IgD-negative memory B cell (primary cell): Measurements from ENCODE around the gene LRRC8B. TPM values are rescaled to one million over a fixed set of nuclear protein-coding genes. Genes with fewer than 3 reads are reported as not detected.

ENCODE experiments used
- H3K27ac Mint-ChIP-seq, 3 donors: one replicate each; pipeline ENCODE4 v1.8.0; 2020 to 2022; ENCODE audit warnings: mild to moderate bottlenecking in 3 of 3, mixed read lengths in 3 of 3, moderate library complexity in 1 of 3
- H3K27me3 Mint-ChIP-seq: one replicate; pipeline ENCODE4 v1.8.0; 2021; ENCODE audit warnings: mixed read lengths
- H3K36me3 Mint-ChIP-seq: one replicate; pipeline ENCODE4 v1.8.0; 2020; ENCODE audit warnings: mild to moderate bottlenecking, mixed read lengths
- H3K4me1 Mint-ChIP-seq, 3 donors: one replicate each; pipeline ENCODE4 v1.8.0; 2020 to 2022; ENCODE audit warnings: mixed read lengths in 3 of 3, mild to moderate bottlenecking in 1 of 3
- H3K4me3 Mint-ChIP-seq, 4 donors: one replicate each; pipeline ENCODE4 v1.8.0; 2020 to 2022; ENCODE audit warnings: mild to moderate bottlenecking in 4 of 4, mixed read lengths in 4 of 4, moderate library complexity in 3 of 4
- H3K9me3 Mint-ChIP-seq, 3 donors: one replicate each; pipeline ENCODE4 v1.8.0; 2020 to 2021; ENCODE audit warnings: mixed read lengths in 3 of 3, mild to moderate bottlenecking in 1 of 3
- polyA plus RNA-seq: library from polyadenylated mRNA; unstranded; fragments of 300-500 nt; fragmentation: Illumina TruSeq; gene quantifications from one replicate; pipeline ENCODE4 v1.2.3, GENCODE V29; 2021

LRRC8B gene
- polyA plus RNA-seq, 1 donor from 2014 or later, result 12.6 TPM

- no peak overlapping the region for H3K27ac Mint-ChIP-seq
- H3K4me3 Mint-ChIP-seq, result no peak overlapping the region
- no peaks in the 10 kb centered on the region for H3K27me3 Mint-ChIP-seq
- H3K9me3 Mint-ChIP-seq, result no peaks in the 10 kb centered on the region
- H3K4me1 Mint-ChIP-seq, result peaks cover 1 to 11% (median 5%) of the 10 kb centered on the region in 3 donors
- H3K36me3 Mint-ChIP-seq, result no peaks in the 10 kb centered on the region
Observed at GRCh38 chr1:89596698-89597097, 72.1 kb downstream of the LRRC8B start.

DNA sequence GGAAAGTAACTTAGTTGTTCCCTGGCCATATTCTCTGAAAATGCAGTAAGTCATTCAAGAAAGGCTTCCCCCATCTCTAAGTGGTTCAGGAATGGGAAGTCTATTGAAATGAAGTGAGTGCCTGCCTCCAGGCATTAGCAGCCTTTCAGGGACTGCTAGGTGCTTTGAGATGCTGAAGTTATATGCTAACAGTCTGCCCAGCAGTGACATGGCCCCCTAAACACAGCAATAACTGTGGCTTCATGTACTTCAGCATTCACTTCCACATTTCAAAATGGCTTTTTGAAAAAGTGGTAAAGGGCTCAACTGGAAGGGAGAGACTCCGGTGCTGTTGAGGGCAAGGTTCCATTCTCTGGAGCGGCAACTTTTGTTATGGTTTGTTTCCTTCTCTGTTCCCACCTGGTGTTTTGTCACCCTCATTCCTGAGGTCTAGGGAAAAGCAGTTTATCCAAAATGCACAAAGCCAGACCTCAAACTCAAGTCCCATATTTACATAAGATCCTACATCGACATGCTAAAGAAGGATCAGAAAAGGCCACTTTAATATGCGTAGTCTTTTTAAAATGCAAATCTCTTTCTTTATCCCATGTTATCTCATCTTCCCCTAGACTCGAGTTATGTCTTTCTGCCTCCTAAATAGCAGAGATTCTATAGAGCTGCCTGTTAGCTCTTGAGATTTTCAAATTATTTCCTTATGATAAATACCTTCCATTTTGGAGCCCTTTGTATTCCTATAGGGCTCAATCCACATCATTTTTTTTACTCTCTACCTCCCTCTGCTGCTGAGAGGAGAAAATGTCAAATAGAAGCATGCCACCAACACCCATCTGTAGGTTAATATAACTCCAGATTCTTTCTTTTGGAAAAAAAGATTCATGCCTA, 74.1 kb downstream of the LRRC8B start:
- peak overlapping the region in 1 of 3 donors; percentile 14 for H3K27ac Mint-ChIP-seq
- no peaks in the 10 kb centered on the region for H3K27me3 Mint-ChIP-seq
- no peaks in the 10 kb centered on the region for H3K9me3 Mint-ChIP-seq
- H3K4me3 Mint-ChIP-seq, result no peak overlapping the region
- peaks cover 5 to 9% (median 6%) of the 10 kb centered on the region in 3 donors for H3K4me1 Mint-ChIP-seq
- H3K36me3 Mint-ChIP-seq, result no peaks in the 10 kb centered on the region

DNA sequence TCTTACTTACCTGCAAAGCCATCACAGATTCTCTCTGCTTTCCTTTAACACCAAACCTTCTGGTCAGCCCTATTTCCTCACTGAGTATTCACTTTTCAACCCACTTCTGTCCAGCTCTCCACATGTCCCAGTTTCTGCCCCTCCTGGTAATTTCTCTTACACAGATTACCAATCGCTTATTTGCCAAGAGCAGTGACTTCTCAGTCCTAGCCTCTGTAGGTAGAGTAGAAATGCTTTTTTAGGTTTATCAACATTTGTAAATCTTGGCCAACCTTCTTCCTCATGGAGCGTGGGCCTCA, 74.7 kb downstream of the LRRC8B start:
- Mint-ChIP-seq H3K27me3 (no peaks in the 10 kb centered on the region), H3K4me3 (no peak overlapping the region), H3K36me3 (no peaks in the 10 kb centered on the region), H3K4me1 (peaks cover 5 to 8% (median 6%) of the 10 kb centered on the region in 3 donors), H3K27ac (peak overlapping the region in 1 of 3 donors; percentile 14), H3K9me3 (no peaks in the 10 kb centered on the region)

GRCh38 chr1:89600451-89601224, 76.0 kb downstream of the LRRC8B start:
- Mint-ChIP-seq H3K27ac (peak overlapping the region in 1 of 3 donors; percentile 6), H3K4me1 (peaks cover 5 to 8% (median 6%) of the 10 kb centered on the region in 3 donors)

DNA sequence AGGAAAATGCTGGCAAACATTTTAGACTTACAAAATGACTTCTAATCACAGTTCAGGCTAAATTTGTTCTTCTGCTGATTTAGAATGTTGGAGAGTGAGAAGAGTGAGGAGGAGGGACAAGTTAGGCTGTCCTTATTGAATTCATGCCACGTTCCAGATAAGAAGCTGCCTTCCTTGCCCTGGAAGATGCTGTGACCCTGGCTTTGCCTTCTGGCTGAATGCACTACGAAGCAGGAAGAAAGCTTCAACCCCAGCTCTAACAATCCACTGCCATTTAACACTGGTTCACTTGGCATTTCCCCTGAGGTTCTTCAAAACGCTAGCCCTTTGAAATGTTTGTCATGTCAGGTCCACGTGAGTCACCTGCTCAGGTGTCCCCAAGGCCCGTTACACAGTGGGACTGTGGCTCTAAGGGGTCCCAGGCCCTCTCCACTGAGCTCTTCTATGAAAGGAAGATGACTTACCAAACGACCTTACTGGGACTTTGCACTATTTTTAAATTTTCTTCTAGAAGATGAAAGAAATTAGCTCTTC, 78.3 kb downstream of the LRRC8B start:
- no peaks in the 10 kb centered on the region for H3K9me3 Mint-ChIP-seq
- no peaks in the 10 kb centered on the region for H3K36me3 Mint-ChIP-seq
- no peak overlapping the region for H3K4me3 Mint-ChIP-seq
- peak overlapping the region in 1 of 3 donors; percentile 15 for H3K27ac Mint-ChIP-seq
- H3K27me3 Mint-ChIP-seq, result no peaks in the 10 kb centered on the region
- H3K4me1 Mint-ChIP-seq, result peaks cover 16 to 19% (median 19%) of the 10 kb centered on the region in 3 donors

More at GRCh38 chr1:89600451-89601224, 76.0 kb downstream of the LRRC8B start:
- no peak overlapping the region for H3K4me3 Mint-ChIP-seq
- no peaks in the 10 kb centered on the region for H3K36me3 Mint-ChIP-seq
- no peaks in the 10 kb centered on the region for H3K9me3 Mint-ChIP-seq
- no peaks in the 10 kb centered on the region for H3K27me3 Mint-ChIP-seq

GRCh38 chr1:89603651-89604413, 79.2 kb downstream of the LRRC8B start:
- Mint-ChIP-seq H3K4me1 (peaks cover 21 to 26% (median 24%) of the 10 kb centered on the region in 3 donors), H3K27me3 (no peaks in the 10 kb centered on the region), H3K36me3 (no peaks in the 10 kb centered on the region), H3K4me3 (no peak overlapping the region), H3K27ac (peak overlapping the region in 1 of 3 donors; percentile 40), H3K9me3 (no peaks in the 10 kb centered on the region)

GRCh38 chr1:89604414-89604735, 79.7 kb downstream of the LRRC8B start:
- Mint-ChIP-seq H3K4me3 (no peak overlapping the region), H3K9me3 (no peaks in the 10 kb centered on the region), H3K4me1 (peaks cover 21 to 28% (median 21%) of the 10 kb centered on the region in 3 donors), H3K27ac (peak overlapping the region in 1 of 3 donors; percentile 40), H3K27me3 (no peaks in the 10 kb centered on the region), H3K36me3 (peaks cover under 1% of the 10 kb centered on the region)

- Mint-ChIP-seq H3K27me3 (no peaks in the 10 kb centered on the region), H3K36me3 (peaks cover 4% of the 10 kb centered on the region), H3K4me3 (no peak overlapping the region), H3K27ac (no peak overlapping the region), H3K4me1 (peaks cover 22 to 29% (median 27%) of the 10 kb centered on the region in 3 donors), H3K9me3 (no peaks in the 10 kb centered on the region)
Observed at GRCh38 chr1:89605692-89606091, 81.1 kb downstream of the LRRC8B start.

DNA sequence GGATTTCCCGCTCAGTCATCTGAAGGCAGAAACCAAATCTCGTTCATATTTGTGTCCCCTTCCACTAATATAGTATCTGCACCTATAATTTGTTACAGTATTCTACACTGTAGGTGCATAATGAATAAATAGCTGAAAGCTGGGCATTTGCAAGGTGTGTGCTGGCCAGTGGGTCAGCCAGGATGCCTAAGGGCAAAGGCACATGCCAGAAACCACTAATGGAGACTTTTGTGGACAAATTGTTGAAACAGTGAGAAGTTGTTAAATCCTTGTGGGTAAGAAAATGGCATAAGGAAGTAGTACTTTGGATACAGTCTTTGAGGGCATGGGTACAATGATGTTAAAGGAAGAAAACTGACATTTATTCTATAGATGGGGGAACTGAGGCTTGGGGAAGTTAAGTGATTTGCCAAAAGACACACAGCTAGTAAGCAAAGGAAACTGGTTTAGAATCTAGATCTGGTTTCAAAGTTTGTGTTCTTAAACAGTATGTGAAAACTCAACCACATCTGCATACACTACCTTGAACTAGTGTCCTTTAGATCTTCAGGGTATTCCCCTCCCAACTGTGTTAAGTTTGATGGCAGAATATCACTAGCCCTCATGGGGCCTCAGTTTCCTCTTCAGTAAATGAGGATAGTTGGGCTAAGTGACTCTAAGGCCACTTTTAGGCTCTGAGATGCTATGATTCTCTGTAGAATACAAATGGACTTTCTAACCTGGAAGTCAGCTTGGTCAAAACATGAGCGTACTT, 81.8 kb downstream of the LRRC8B start:
- H3K27me3 Mint-ChIP-seq, result no peaks in the 10 kb centered on the region
- peak overlapping the region in 1 of 4 donors; percentile 75 for H3K4me3 Mint-ChIP-seq
- peaks cover 6% of the 10 kb centered on the region for H3K36me3 Mint-ChIP-seq
- H3K9me3 Mint-ChIP-seq, result no peaks in the 10 kb centered on the region
- peaks cover 29 to 32% (median 29%) of the 10 kb centered on the region in 3 donors for H3K4me1 Mint-ChIP-seq
- H3K27ac Mint-ChIP-seq, result peak overlapping the region in 2 of 3 donors; percentile 21 to 45

DNA sequence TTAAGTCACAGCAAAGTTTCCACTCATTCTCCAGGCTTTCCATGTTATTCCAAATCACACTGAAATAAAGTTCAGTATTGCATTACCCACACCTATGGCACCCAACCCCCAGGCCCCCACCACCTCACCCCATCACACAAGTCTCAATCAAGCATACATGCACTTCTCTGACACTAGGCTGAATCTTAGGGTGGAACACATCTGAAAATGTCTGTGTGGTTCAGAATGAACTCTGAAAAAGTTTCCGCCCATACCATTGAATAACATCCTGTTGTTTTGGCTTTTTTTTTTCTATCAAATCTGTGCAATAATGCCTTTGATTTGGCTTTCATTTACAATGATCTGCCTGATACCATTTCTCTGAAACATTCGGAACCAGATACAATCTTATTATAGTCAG, 82.5 kb downstream of the LRRC8B start:
- no peaks in the 10 kb centered on the region for H3K27me3 Mint-ChIP-seq
- no peaks in the 10 kb centered on the region for H3K9me3 Mint-ChIP-seq
- H3K36me3 Mint-ChIP-seq, result peaks cover 6% of the 10 kb centered on the region
- peaks cover 35 to 37% (median 35%) of the 10 kb centered on the region in 3 donors for H3K4me1 Mint-ChIP-seq
- H3K27ac Mint-ChIP-seq, result peak overlapping the region in 1 of 3 donors; percentile 45
- H3K4me3 Mint-ChIP-seq, result peak overlapping the region in 2 of 4 donors; percentile 64 to 75

DNA sequence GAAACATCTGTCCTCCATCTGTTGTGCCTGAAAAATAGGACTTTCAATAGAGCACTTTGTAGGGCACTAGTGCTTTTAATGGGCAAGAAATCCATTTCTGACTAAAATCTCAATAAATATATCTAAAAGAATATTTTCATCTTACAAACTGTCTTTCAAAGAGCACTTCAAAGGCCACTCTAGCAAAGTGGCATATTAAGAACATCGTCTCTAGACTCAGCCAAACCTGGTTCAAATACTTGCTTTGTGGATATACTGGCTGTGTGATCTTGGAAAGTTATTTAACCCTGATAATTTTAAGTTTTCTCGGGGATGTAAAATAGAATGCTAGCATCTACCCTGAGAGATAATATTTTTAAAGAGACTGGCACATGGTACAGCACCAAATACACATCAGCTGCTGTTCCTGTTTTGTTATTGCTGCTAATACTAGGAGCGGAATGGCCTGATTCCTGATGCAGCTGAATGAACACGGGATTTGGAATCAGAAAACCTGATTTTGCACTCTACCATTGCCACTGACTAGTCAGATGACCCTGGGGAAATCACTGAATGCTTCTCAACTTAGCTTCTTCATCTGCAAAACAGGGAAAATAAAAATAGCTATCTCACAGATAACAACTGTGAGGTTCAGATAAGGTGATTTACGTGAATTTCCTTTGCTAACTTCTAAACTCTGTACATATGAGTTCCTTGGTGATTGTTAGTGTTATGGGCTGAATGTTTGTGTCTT, 83.1 kb downstream of the LRRC8B start:
- peak overlapping the region; percentile 25 to 88 (median 45) for H3K27ac Mint-ChIP-seq

DNA sequence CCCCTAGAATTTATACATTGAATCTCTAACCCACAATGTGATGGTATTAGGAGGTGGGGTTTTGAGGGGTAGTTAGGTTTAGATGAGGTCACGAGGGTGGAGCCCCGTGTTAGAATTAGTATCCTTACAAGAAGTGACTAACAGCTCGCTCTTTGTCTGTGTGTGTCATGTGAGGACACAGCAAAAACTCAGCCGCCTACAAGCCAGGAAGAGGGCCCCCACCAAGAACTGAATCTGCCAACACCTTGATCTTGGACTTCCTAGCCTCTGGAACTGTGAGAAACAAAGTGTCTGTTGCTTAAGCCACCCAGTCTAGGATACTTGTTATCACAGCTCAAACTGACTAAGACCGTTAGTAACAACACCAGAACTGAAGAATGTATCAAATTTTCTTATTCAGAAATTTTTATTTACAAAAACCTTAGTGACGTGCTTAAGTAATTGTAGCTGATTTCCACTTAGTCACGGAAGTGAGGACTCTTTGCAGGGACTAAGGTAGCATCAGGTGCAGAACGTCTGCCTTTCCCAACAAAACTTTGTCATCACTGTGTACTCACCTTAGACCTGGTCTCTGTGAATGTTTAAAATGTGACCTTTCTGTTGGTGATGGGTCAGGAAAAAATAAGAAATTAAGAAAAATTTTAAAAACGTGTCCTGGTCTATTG, 83.8 kb downstream of the LRRC8B start:
- Mint-ChIP-seq H3K9me3 (no peaks in the 10 kb centered on the region), H3K4me1 (peaks cover 35 to 38% (median 37%) of the 10 kb centered on the region in 3 donors), H3K4me3 (peak overlapping the region in 3 of 4 donors; percentile 7 to 79 (median 79)), H3K27ac (peak overlapping the region; percentile 39 to 88 (median 82)), H3K36me3 (peaks cover 6% of the 10 kb centered on the region), H3K27me3 (no peaks in the 10 kb centered on the region)

More for the DNA sequence above, 83.1 kb downstream of the LRRC8B start:
- no peaks in the 10 kb centered on the region for H3K27me3 Mint-ChIP-seq
- peaks cover 6% of the 10 kb centered on the region for H3K36me3 Mint-ChIP-seq
- peaks cover 36 to 38% (median 37%) of the 10 kb centered on the region in 3 donors for H3K4me1 Mint-ChIP-seq
- H3K4me3 Mint-ChIP-seq, result peak overlapping the region in 3 of 4 donors; percentile 7 to 77 (median 30)
- no peaks in the 10 kb centered on the region for H3K9me3 Mint-ChIP-seq
